NCI-H1436 treated with DMSO at 0.1 percent for 48 hours (cell line): ENCODE data around the gene RBM22.

Experiments
- DNase-seq: peaks from one replicate; lab custom pipeline; 2025; lab: John Stamatoyannopoulos, UW

RBM22 gene

GRCh38 chr5:150651924-150652671 lies 48.8 kb downstream of the RBM22 start:
- DNase-seq, result no peak

DNA sequence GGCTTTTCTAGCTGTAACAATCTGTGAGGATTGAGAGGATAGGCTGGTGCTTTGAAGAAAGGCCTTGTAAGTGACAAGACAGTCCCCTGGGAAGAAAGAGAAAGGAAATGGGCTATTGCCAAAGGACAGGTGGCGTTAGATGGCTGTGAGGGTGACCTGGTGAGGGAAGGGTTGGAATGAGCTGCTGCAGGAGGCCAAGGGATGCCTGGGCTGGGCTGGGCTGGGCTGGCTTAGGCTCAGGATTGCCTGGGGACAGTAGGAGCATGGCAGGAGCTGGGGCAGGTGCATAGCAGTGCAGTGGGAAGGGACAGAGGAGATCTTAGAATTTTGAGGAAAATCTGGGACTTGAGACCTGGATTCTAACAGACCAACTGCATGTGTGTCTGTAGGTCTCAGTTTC lies 49.5 kb downstream of the RBM22 start:
- no peak for DNase-seq

GRCh38 chr5:150650021-150651006 lies 50.5 kb downstream of the RBM22 start:
- DNase-seq, result no peak

DNA sequence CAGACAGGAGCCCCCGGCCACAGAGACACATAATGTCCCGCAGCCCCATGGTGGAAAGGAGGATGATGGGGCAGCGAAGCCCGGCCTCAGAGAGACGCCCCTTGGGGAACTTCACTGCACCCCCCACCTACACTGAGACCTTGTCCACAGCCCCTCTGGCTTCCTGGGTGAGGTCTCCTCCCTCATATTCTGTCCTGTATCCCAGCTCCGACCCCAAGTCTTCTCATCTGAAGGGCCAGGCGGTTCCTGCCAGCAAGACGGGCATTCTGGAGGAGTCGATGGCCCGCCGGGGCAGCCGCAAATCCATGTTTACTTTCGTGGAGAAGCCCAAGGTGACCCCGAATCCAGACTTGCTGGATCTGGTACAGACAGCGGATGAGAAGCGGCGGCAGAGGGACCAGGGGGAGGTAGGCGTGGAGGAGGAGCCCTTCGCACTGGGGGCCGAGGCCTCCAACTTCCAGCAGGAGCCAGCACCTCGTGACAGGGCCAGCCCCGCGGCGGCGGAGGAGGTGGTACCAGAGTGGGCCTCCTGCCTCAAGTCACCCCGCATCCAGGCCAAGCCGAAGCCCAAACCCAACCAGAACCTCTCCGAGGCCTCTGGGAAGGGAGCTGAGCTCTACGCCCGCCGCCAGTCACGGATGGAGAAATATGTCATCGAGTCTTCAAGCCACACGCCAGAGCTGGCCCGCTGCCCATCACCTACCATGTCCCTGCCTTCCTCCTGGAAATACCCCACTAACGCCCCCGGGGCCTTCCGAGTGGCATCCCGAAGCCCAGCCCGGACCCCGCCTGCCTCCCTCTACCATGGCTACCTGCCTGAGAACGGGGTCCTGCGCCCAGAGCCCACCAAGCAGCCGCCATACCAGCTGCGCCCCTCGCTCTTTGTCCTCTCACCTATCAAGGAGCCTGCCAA lies 51.5 kb downstream of the RBM22 start:
- DNase-seq, result no peak

DNA sequence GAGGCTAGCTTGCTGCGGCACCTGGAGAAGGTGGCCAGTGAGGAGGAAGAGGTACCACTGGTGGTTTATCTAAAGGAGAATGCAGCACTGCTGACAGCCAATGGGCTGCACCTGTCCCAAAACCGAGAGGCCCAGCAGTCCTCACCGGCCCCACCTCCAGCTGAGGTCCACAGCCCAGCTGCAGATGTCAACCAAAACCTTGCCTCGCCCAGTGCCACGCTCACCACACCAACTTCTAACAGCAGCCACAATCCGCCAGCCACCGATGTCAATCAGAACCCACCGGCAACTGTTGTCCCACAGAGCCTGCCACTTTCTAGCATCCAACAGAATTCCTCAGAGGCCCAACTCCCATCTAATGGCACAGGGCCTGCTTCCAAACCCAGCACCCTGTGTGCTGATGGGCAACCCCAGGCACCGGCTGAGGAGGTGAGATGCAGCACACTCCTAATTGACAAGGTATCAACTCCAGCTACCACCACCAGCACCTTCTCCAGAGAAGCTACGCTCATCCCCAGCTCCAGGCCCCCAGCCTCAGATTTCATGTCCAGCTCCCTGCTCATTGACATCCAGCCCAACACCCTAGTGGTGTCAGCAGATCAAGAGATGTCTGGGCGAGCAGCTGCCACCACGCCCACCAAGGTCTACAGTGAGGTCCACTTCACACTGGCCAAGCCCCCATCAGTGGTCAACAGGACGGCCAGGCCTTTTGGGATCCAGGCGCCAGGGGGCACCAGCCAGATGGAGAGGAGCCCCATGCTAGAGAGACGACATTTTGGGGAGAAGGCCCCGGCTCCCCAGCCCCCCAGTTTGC lies 52.4 kb downstream of the RBM22 start:
- no peak for DNase-seq

DNA sequence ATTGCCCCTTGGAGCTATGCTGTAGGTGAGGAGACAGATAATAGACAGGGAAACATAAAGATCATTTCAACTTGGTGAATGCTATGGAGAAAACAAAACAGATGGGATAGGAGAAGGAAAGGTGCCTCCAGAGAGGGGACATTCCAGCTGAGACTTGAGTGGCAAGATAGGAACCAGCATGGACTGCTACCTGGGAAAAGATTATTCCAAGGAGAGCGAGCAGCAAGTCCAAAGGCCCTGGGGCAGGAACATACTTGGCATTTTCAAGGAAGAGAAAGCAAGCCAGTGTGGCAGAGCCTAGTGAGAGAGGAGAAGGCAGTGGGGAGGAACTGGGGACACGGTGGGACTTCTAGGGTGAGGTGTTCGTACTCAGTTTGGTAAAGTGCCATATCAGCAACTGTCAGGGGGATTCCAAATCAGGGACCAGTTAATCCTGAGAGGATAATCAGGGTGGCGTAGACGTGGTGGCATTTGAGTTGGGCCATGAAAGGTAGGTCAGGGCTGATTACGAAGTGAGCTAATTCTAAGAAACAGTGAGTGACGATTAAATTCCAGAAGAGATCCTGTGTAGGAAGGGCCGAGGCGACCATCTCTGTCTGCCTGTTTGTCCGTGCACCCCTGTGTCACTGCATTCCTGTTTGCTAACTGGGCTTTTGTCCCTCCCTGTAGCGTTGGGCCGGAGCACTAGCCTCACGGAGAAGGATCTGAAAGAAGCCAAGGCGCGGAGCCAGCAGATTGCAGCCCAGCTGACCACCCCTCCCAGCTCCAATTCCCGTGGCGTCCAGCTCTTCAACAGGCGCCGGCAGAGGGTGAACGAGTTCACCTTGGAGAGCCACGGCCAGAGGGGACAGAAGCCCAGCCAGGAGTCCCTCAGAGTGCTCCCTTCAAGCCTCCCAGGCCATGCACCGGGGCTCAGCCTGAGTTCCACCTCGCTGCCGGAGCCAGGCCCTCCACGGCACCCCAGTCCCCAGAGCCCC lies 53.3 kb downstream of the RBM22 start:
- no peak for DNase-seq

- DNase-seq, result no peak
These were observed 55.7 kb downstream of the RBM22 start for GRCh38 chr5:150645070-150645700.

DNA sequence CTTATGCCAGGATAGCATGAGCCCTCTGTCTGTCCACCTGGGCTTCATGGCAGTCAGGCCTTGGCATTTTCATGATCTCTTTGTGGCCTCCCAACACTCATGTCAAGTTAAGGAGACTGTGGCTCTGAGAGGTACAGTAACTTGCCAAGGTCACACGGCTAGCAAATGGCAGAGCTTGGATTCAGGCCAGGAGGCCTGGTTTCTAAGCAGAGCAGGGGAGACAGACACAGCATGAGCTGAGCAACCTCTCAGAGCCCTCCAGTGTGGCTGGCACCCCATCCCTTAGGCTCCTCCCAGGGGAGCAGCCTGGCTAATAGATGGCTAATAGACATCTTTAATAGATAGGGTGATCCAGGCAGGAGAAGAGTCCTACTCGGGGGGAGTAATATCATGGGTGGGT lies 56.3 kb downstream of the RBM22 start:
- no peak for DNase-seq

DNA sequence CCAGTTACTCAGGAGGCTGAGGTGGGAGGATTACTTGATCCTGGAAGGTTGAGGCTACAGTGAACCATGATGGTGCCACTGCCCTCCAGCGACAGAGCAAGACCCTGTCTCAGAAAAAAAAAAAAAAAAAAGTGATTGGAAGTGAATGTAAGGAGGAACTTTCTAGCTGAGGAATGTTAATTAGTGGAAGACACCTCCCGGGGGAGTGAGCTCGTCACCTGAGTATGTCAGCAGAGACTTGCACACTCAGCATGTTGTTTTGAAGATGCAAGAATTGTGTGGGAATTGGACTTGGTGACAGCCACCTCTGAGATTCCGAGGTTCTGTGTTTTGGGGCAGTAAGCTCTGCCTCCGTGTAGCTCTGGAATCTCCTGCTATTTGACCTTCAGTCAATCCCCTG lies 56.8 kb downstream of the RBM22 start:
- DNase-seq, result no peak

- DNase-seq, result no peak
These were observed 57.7 kb downstream of the RBM22 start for GRCh38 chr5:150642991-150643710.

DNA sequence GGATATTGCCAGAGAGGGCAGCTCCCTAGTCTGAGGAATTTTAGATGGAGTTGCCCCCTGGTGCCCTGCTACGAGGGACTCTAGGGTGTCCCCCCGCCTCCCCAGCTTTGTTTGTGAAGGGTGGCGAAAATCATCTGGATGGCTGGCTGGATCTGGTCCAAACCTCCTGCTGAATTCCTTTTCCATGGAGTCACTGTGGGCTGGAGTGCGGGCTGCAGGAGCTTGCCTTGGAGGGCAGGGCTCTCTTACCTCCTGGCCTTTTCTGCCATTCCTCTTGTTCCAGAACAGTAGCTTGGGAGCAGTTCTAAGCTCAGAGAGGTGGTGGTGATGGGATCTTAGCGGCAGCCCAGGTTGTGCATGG lies 58.3 kb downstream of the RBM22 start:
- no peak for DNase-seq

- no peak for DNase-seq
These were observed 58.9 kb downstream of the RBM22 start for GRCh38 chr5:150641824-150642566.

DNA sequence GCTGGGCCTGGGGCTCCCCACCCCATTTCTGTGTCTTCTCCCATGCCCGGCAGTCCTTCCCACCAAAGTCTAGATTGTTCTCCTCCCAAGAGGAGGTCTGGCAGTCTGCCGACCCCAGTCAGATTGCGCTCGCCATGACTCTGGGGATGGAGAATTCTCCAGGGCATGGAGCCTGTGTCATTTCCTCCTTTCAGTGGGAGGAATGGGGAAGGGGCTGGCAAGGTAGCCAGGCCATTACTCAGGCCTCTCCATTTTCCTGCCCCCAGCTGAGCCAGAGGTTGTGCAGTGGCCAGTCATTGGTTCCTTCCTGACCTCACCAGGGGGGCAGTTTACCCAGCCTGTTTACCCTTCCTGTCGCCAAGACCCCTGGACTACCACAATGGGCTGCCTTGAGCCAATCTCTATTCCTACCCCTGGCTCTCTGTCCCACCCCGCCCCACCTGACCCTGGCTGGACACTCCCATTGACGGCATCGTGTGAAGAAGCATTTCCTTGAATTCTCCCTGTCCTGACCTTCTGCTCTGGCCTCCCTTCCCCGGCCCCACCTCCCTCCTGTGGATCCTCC lies 59.8 kb downstream of the RBM22 start:
- no peak for DNase-seq
